Stimulated activated effector memory CD8-positive, alpha-beta T cell treated with anti-CD3 and anti-CD28 coated beads, Interleukin-12 subunit alpha, Interleukin-12 subunit beta, amount 100 ng/mL, for 72 hours (primary cell): Measurements from ENCODE around the gene FMNL2.

Experiments used
- ATAC-seq: fragments of 150-1000 bp; cut with Tn5 transposase; 2 replicates; pipeline ENCODE4 v1.10.0; 2021
- DNase-seq, 2 donors: peaks; one replicate each; pipeline ENCODE4 v3.0.0; 2021 to 2022; ENCODE audit warnings: low spot score in 2 of 2
- H3K27ac Mint-ChIP-seq: one replicate; pipeline ENCODE4 v1.8.0; 2022; ENCODE audit warnings: mild to moderate bottlenecking, mixed read lengths
- H3K36me3 Mint-ChIP-seq: one replicate; pipeline ENCODE4 v1.8.0; 2022; ENCODE audit warnings: mild to moderate bottlenecking, mixed read lengths
- H3K4me1 Mint-ChIP-seq: one replicate; pipeline ENCODE4 v1.8.0; 2022; ENCODE audit warnings: mixed read lengths
- H3K4me3 Mint-ChIP-seq: one replicate; pipeline ENCODE4 v1.8.0; 2022; ENCODE audit warnings: mild to moderate bottlenecking, mixed read lengths
- H3K9me3 Mint-ChIP-seq: one replicate; pipeline ENCODE4 v1.8.0; 2022; ENCODE audit warnings: mixed read lengths

The FMNL2 gene

GRCh38 chr2:152564754-152565551, 230.0 kb downstream of the FMNL2 start:
- no peak for DNase-seq
- no peaks in the 10 kb centered on the region for H3K36me3 Mint-ChIP-seq
- no peaks in the 10 kb centered on the region for H3K4me1 Mint-ChIP-seq
- H3K27ac Mint-ChIP-seq, result no peak overlapping the region
- peak; percentile 90 for ATAC-seq
- H3K9me3 Mint-ChIP-seq, result no peaks in the 10 kb centered on the region
- no peak overlapping the region for H3K4me3 Mint-ChIP-seq

DNA sequence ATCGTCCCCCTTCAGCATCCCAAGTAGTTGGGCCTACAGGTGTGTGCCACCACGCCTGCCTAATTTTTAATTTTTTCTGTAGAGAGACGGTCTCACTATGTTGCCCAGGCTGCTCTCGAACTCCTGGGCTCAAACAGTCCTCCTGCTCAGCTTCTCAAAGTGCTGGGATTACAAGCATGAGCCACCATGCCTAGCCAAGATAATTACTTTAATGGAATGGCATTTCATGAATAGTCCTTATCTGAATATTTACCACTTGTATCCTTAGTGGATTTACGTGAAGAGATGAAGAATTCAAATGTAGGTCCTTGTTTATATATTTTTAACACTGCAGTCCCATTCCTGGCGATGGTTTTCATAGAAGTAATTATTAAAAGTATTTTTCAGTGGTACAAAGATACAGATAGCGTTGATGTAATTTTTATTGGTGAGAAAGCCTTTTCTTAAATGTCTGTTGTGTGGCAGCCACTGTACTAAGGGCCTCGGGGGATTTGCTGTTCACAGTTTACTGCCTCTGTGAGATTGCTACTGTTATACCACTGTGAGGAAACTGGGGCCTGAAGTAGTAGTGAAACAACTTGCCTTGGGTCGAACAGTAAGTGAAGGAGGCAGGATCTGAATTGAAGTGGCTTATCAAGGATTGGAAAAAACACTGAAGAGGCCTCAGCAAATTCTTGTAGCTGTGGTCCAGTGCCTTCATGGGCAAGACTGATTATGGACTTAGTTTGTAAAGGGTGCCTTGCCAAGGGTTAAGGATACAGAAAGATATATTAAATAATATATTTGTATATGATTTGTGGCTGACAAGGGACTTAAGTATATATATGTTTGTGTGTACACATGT, 231.1 kb downstream of the FMNL2 start:
- DNase-seq, result no peak
- ATAC-seq, result no peak
- Mint-ChIP-seq H3K9me3 (no peaks in the 10 kb centered on the region), H3K36me3 (no peaks in the 10 kb centered on the region), H3K4me1 (no peaks in the 10 kb centered on the region), H3K4me3 (no peak overlapping the region), H3K27ac (no peak overlapping the region)

DNA sequence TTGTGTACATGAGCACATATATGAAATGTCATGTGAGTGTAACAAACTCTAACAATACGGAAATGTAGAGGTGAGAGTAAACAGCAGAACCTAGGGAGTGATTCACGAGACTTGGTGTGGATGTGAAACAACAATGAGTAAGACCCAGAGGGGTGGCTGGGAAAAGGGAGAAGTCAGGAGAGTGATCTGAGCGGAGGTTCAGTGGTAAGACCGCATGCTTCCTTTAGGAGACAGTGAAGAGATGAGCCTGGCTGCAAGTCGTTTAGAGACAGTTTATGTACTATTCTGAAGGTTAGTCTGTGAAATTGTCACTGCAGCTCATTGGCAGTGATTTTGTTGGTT, 231.7 kb downstream of the FMNL2 start:
- Mint-ChIP-seq H3K9me3 (no peaks in the 10 kb centered on the region), H3K27ac (no peak overlapping the region), H3K4me3 (no peak overlapping the region), H3K36me3 (no peaks in the 10 kb centered on the region), H3K4me1 (no peaks in the 10 kb centered on the region)
- DNase-seq, result no peak
- ATAC-seq, result no peak

DNA sequence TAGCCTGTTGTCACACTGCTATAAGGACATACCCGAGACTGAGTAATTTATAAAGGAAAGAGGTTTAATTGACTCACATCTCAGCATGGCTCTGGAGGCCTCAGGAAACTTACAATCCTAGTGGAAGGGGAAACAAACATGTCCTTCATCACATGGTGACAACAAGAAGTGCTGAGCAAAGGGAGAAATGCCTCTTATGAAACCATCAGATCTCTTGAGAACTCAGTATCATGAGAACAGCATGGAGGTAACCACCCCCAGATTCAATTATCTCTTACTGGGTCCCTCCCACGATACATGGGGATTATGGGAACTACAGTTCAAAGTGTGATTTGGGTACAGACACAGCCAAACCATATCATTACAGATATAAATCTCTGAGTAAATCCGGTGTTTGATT, 233.6 kb downstream of the FMNL2 start:
- DNase-seq (no peak), ATAC-seq (no peak)
- Mint-ChIP-seq H3K36me3 (no peaks in the 10 kb centered on the region), H3K27ac (no peak overlapping the region), H3K9me3 (no peaks in the 10 kb centered on the region), H3K4me3 (no peak overlapping the region), H3K4me1 (no peaks in the 10 kb centered on the region)

- H3K4me3 Mint-ChIP-seq, result no peak overlapping the region
- no peaks in the 10 kb centered on the region for H3K36me3 Mint-ChIP-seq
- DNase-seq, result no peak
- H3K4me1 Mint-ChIP-seq, result no peaks in the 10 kb centered on the region
- ATAC-seq, result no peak
- no peaks in the 10 kb centered on the region for H3K9me3 Mint-ChIP-seq
- no peak overlapping the region for H3K27ac Mint-ChIP-seq
These were observed 234.2 kb downstream of the FMNL2 start for GRCh38 chr2:152569186-152569585.

GRCh38 chr2:152571048-152571766, 236.2 kb downstream of the FMNL2 start:
- DNase-seq, result no peak
- Mint-ChIP-seq H3K4me1 (no peaks in the 10 kb centered on the region), H3K36me3 (no peaks in the 10 kb centered on the region), H3K9me3 (no peaks in the 10 kb centered on the region), H3K4me3 (no peak overlapping the region), H3K27ac (no peak overlapping the region)
- no peak for ATAC-seq

GRCh38 chr2:152572031-152572430, 237.1 kb downstream of the FMNL2 start:
- Mint-ChIP-seq H3K27ac (no peak overlapping the region), H3K4me1 (no peaks in the 10 kb centered on the region), H3K9me3 (no peaks in the 10 kb centered on the region), H3K36me3 (no peaks in the 10 kb centered on the region), H3K4me3 (no peak overlapping the region)
- ATAC-seq (no peak), DNase-seq (no peak)

- DNase-seq, result peak in 1 of 2 donors; percentile 60
- H3K4me1 Mint-ChIP-seq, result no peaks in the 10 kb centered on the region
- H3K27ac Mint-ChIP-seq, result no peak overlapping the region
- H3K36me3 Mint-ChIP-seq, result no peaks in the 10 kb centered on the region
- peak; percentile 99 for ATAC-seq
- no peaks in the 10 kb centered on the region for H3K9me3 Mint-ChIP-seq
- no peak overlapping the region for H3K4me3 Mint-ChIP-seq
These were observed 238.2 kb downstream of the FMNL2 start for GRCh38 chr2:152573168-152573567.

DNA sequence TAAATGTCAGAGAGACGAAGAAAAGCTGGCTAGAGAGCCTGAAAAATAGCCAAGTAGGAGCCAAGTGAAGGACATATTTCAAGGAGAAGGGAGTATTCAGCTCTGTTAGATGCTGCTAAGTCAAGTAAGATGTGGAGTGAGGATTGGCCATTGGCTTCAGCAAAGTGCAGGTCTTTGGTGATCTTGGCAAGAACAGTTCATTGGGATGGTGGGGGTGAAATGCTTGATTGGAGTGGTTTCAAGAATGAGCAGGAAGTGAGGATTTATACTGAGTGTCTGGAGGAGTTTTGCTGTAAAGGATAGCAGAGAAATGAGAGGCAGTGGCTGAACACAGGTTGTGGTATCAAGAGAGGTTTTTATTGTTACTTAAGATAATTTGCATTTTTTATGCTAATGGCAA, 242.6 kb downstream of the FMNL2 start:
- no peak overlapping the region for H3K4me3 Mint-ChIP-seq
- ATAC-seq (no peak), DNase-seq (peak in 1 of 2 donors; percentile 32)
- no peaks in the 10 kb centered on the region for H3K9me3 Mint-ChIP-seq
- no peaks in the 10 kb centered on the region for H3K4me1 Mint-ChIP-seq
- H3K27ac Mint-ChIP-seq, result no peak overlapping the region
- H3K36me3 Mint-ChIP-seq, result no peaks in the 10 kb centered on the region

DNA sequence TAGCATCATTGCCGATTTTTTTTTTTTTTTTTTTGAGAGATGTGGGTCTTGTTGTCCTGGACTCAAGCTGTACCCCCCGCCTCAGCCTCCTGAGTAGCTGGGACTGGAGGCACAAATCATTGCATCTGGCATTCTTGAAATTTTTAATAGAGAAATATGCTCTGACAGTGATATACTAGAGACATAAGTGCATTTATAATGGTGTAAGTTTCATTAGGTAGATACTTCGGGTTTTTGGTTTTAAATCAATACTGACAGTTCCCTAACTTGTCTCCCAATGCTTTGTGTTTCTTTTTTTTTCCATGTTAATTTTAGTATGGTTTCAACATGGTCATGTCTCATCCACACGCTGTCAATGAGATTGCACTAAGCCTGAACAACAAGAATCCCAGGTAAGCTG, 243.6 kb downstream of the FMNL2 start:
- no peaks in the 10 kb centered on the region for H3K9me3 Mint-ChIP-seq
- H3K4me3 Mint-ChIP-seq, result no peak overlapping the region
- no peak overlapping the region for H3K27ac Mint-ChIP-seq
- no peak for DNase-seq
- no peaks in the 10 kb centered on the region for H3K36me3 Mint-ChIP-seq
- ATAC-seq, result no peak
- H3K4me1 Mint-ChIP-seq, result no peaks in the 10 kb centered on the region

DNA sequence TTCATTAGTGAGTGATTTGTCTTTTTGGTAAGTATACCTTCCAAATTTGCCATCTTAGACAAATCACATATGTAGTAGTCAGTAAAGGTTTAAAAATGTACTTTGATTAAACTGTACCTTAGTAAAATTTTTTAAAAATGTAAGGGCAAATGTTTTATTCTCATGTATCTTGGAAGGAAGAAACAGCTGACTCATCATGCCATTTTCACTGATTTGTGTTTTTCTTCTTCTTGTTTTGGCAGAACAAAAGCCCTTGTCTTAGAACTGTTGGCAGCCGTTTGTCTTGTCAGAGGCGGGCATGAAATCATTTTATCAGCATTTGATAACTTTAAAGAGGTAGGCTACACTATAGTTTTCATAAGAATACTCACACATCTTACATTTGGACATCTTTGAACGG, 245.7 kb downstream of the FMNL2 start:
- no peak for DNase-seq
- no peak for ATAC-seq
- Mint-ChIP-seq H3K4me1 (no peaks in the 10 kb centered on the region), H3K36me3 (no peaks in the 10 kb centered on the region), H3K4me3 (no peak overlapping the region), H3K9me3 (no peaks in the 10 kb centered on the region), H3K27ac (no peak overlapping the region)

GRCh38 chr2:152581360-152581759, 246.4 kb downstream of the FMNL2 start:
- ATAC-seq, result no peak
- Mint-ChIP-seq H3K4me3 (no peak overlapping the region), H3K27ac (no peak overlapping the region), H3K36me3 (no peaks in the 10 kb centered on the region), H3K9me3 (no peaks in the 10 kb centered on the region), H3K4me1 (no peaks in the 10 kb centered on the region)
- DNase-seq, result no peak

DNA sequence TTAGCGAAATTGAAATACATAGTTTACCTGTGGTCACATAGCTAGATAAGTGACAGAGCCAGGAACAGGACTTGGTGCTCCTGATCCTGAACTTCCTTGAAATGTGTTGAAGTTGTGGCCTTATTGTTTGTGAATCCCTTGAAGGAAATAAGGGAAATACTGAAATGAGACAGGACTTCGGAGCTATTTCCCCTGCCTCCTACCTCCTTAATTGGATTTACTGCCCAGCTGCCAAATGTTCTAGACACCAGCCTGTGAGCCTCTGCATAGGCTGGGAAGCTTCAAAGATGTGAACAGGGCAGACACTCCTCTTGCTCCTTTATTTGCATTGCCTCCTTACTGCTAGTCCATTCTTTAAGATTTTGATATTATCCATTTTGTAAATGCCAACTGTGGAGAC, 247.1 kb downstream of the FMNL2 start:
- H3K27ac Mint-ChIP-seq, result no peak overlapping the region
- H3K4me3 Mint-ChIP-seq, result no peak overlapping the region
- no peaks in the 10 kb centered on the region for H3K9me3 Mint-ChIP-seq
- ATAC-seq, result no peak
- peaks cover 3% of the 10 kb centered on the region for H3K4me1 Mint-ChIP-seq
- DNase-seq, result no peak
- no peaks in the 10 kb centered on the region for H3K36me3 Mint-ChIP-seq

DNA sequence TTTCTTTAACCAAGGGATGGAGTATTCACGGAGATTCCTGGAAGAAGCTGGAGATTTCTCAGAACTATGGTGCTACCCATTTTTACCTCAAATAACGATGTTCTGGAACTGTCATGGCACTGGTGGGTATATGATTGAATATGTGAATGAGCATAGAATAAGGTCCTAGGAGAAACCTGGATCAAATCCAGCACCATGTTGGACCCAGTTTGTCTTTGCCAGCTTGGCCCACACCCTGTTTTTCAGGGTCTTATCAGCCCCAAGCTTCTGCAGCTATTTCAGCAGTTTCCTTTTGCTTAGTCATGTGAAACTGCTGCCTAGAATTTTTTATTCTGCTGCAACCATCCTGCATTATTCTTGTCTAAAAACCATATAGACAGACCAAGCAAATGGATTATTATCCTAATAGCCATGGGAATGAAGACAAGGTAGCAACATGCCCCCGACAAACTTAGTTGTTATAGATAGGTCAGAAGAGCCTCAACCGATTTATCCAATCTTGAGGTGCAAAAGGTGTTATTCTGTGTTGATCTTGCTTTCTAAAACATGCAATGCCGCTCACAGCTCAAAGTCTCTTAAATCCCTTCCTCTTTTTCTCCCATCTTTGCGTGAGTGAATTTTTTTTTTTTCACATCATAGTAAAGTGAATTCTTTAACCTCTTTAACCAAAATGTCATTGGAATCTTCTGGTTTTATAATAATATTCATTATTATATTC, 248.7 kb downstream of the FMNL2 start:
- no peaks in the 10 kb centered on the region for H3K9me3 Mint-ChIP-seq
- H3K27ac Mint-ChIP-seq, result no peak overlapping the region
- no peak overlapping the region for H3K4me3 Mint-ChIP-seq
- H3K36me3 Mint-ChIP-seq, result no peaks in the 10 kb centered on the region
- DNase-seq, result no peak
- H3K4me1 Mint-ChIP-seq, result peaks cover 9% of the 10 kb centered on the region
- no peak for ATAC-seq

DNA sequence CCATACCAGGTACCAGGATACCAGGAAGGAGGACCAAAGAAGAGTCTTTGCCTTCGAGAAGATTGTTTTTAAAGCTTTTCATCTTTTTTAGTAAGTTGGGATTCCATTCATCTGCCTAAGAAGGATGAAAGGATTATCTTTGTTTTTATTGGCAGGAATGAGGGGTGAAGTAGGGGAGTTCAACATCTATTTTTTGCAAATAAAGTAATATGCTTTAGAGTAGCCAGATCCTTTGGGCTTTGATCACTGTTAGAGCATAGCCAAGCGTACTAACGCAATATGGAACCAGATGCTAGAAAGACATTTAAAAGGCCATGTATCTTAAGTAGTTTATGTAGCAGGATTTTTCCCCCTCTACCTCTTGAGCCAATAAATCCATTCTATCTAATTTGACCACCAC, 249.3 kb downstream of the FMNL2 start:
- Mint-ChIP-seq H3K27ac (no peak overlapping the region), H3K36me3 (no peaks in the 10 kb centered on the region), H3K4me3 (no peak overlapping the region), H3K9me3 (no peaks in the 10 kb centered on the region), H3K4me1 (peaks cover 9% of the 10 kb centered on the region)
- no peak for DNase-seq
- no peak for ATAC-seq
